ENCODE results near the gene DLGAP3.
A peak's percentile ranks its signal among the peaks of the same experiment; 100 is the strongest.

The DLGAP3 gene

DNA sequence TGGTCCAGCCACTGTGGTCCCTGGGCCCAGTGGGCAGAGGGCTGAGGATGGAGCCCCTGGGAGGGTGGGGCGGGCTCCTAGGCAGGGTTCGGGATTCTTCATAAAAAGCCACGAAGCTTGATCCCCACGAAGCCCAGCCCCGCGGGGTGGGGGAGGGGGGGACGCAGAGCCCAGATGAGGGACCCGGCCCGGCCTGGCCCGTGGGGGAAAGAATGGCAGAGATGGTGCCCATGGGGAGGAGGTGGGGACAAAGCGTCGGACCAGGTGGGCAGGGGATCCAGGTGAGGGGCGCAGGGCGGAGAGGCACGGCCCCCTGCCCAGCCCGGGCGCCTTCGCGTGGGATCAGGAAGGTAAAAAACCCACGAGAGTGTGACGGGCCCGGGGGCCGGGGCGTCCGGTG lies 63.9 kb downstream of the DLGAP3 start:
- no peak for DNase-seq (ENCODE audit: low read depth)

DNA sequence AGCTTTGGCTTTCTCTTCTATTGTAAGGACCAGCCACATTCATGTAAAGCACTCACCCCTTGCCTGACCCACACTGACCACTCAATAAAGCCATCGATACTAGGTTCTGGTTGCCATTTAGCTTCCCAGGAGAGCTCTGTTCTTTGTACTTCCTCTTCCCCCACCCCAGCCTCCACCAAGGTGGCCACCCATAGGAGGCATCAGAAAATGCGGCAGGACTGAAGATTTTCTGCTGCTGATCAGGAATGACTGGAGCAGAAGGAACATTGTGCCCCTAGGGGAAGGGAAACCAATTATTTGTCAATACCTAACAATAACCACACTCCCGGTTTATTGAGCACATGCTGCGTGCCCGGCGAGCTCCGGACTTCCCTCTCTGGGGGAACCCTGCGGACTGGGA lies 64.7 kb downstream of the DLGAP3 start:
- DNase-seq (ENCODE audit: low read depth): no peak

DNA sequence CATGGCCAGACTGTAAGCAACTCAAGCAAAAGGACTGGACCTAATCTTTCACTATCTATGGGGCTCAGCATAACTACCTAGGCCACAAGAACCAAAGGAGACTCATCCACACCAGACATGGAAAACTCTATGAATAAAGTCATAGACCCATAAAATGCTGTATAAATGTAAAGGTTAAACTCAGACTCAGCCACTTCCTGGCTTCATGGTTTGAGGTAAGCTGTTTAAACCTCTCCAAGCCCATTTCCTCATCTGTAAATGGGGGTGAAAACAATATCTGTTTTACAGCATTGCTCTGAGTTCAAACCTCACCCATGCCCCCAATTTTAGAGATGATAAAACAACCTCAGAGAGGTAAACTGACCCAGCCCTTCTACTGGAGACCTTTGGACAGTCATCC lies 65.9 kb downstream of the DLGAP3 start:
- DNase-seq (ENCODE audit: low read depth): no peak

DNA sequence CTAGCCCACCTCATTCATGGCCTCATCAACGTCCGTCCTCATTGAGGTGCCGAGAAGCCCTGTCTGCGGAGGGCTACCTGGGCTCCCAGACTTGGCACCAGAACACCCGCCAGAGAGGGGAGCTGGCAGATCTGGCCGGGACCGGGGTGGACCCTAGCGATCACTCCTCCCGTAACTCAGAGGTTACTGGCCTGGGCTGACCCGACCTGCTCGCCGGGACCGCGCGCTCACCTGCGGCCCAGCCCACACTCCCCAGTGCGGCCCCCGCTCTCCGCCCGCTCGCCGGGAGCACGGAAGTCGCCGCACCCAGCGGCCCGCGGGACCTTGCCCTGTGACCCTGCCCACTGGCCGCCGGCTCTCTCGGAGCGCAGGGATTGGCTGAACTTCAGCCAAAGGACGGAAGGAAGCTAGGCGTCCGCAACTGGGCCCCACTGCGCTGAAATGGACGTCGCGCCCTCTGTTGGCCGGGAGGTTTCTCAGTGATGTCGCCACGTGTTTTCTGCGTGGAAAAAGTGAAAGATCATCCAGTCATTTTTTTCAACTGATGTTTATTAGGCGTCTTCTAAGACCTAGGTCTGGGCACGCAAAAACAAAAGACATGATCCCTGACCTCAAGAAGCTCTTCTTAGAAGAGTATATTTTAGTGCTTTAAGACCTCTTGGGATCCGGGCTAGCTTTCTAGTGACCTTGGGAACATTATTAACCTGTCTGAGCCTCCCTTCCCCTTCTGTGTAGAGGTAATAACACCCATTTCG lies 69.8 kb downstream of the DLGAP3 start, which contains the start of gene SMIM12:
SMIM12 (minus strand) TSS at position 304 of the 755 bp plus-strand sequence. CDS start 3,772 bp downstream, outside the sequence.
- peak; percentile 81 for DNase-seq (ENCODE audit: low read depth)

DNA sequence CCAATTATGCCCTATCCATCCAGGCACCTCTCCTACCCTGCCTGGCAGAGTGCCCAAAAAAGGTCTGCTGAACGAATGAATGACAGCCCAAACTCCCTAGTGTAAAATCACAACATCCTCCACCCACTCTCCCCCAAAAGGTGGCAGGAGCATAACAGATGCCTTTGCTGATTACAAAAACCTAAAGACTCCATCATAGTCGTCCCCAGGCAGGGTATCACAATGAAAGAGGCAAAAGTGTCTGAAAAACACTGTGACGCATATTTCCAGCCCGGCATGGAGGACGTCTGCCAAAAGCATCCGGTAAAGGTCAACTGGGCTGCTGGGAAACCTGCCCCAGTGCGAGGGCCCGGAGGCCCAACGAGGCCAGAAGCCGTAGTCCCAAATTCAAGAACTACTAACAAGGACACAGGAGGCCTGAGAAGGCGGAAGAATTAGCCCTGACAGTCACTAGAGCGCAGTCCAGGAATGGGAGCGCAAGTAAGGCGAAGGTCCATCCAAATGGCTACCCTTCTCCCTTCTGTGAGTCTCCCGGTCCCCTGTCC lies 70.5 kb downstream of the DLGAP3 start:
- no peak for DNase-seq (ENCODE audit: low read depth)

DNA sequence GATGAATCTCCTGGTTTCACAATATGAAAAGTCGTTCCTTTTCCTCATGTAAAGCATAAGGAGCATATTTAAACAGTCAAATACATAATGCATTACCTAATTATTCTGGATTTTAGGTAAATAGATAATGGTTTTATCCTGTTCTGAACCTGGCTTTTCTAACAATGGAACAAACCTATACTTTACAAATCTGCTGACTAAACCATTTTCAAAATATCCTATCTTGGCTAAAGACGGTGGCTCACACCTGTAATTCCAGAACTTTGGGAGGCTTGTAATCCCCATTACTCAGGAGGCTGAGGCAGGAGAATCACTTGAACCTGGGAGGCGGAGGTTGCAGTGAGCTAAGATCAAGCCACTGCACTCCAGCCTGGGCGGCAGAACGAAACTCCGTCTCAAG lies 72.8 kb downstream of the DLGAP3 start:
- DNase-seq (ENCODE audit: low read depth): no peak

DNA sequence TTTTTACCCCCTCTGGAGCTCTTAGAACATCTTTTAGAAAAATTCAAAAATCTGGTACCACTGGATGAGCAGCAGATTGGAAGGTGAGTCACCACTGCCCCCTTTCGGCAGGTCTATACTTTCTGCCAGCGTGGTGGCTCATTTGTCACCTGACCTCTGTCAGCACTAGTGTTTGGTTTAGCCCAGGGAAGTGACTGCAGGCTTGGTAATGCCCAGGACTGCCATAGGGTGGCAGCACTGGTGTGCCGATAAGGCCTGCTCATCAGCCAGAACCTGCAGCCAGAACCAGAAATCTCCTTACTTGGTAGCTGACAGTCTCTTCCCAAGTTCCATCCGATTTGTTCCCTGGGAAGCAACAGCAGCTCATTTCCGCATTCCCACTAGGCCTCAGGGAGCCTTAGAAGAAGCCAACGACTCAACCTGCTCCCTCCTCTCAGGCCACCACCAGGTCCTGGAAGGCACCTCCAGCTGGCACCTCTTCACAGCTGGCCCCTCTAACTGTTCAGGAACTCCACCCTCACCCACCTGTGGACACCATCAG lies 76.7 kb downstream of the DLGAP3 start:
- DNase-seq (ENCODE audit: low read depth): peak; percentile 65

DNA sequence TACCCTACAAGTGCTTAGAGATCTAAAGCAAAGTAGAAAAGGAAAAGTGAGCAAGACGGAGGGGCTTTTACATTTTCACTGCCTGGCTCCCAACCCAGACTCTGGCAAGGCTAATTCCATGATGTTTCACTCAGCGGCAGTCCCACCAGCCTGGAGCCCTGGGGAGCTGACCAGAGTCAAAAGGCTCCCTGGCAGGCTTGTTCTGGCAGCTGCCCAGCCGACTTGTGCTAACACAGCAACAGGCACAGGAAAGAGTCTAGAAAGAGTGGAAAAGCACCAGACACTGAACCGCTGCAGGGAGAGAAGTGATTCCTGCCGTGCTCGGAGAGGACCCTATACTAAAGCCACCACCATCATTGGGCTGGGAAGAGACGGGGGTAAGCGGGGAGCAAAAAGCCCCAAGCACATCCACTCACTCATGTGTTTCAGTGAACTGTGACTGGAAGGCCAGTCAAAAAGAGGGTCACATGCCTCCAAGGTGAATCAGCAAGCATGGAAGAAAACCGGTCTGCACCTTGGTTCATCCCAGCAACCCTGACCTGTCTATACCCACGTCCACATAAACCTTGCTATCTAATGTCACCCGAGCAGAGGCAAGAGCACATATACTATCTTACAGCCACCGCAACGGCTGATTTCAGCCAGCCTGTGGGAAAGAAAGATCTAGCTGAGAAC lies 77.9 kb downstream of the DLGAP3 start:
- no peak for DNase-seq (ENCODE audit: low read depth)

DNA sequence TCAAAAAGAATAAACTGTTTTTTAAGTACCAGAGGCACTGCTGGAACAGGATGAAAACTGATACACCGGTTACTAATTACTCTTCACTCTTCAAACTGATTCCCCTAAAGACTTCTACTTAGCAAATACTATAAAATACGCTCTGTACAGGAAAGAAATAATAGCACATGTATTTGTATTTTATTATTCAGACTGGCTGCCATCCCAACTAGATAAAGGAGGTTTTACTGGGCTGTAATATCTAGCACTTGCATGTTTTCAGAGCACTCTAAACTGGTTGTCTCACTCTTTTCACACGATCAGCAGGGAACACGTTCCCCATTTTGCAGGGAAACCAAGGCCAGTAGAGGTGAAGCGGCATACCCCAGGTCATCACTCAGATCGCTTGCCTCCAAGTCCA lies 79.1 kb downstream of the DLGAP3 start:
- DNase-seq (ENCODE audit: low read depth): no peak

DNA sequence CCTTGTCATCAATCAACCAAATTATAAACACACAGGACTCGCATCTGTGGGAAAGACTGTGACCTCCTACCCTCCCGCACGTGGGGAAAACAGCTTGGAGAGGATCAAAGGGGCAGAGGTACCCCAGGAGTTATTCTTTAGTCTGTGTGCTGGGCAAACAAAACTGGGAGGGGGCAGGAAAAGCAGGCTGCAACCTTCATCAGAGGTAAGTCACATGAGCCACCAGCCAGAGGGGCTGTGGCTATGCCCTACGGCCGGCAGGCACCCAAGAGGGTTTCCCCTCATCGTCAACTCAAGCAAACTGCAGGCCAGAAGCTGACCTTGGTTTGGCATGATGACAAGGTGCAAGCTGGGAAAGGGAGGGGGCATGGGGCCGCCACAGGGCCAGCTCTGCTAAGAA lies 82.4 kb downstream of the DLGAP3 start:
- DNase-seq (ENCODE audit: low read depth): no peak

DNA sequence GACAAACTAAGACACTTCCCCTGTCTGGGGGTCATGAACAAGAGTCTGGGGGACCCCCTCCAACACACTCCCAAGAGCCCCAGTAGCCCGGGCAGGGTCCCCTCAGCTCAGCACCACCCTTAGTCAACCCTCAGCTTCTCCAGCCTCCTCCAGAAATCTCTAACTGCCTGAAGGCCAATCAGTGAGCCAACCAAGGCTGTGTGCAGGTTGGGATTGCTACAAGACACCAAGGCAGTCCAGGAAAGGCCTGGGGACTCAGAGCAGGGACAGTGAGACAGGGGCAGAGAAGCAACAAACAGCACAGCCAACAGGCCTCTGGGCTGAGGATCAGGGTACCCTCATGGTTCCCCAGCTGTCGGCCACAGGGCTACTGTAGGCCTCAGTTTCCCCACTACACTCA lies 83.2 kb downstream of the DLGAP3 start:
- DNase-seq (ENCODE audit: low read depth): no peak

DNA sequence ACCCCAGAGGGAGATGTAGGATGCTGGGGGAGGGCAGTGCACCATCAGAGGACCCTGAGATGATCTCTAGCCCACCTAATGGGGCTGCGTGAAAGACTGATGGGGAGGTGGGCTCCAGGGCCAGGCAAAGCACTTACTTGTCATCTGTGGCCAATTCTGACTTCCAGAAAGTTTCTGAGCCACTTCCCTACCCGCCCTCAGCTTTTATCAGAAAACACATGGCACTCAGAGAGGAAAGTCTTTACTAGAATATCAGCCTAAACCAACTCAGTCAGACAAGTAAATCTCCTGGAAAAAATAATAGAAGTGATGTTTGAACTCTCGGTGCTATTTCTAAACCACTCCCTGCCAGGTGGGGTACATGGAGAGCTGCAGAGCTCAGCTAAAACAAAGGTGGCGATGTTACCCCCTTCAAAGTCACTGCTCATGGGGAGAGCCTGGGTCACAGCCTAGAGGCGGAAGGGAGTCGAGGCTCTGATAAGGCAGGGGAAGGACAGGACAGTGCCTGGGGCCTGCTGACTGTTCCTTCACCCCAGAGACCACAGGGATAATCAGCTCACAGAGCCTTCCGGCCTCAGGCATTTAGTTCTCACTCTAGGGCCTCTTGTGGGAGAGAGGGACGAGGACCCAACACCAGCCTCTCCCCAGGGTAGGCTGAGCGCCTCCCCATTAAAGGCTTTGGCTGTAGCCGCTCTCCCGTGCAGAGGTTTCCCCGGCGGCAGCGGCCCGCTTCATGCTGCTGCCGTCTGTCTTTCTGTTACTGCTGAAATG lies 84.1 kb downstream of the DLGAP3 start:
- no peak for DNase-seq (ENCODE audit: low read depth)

DNA sequence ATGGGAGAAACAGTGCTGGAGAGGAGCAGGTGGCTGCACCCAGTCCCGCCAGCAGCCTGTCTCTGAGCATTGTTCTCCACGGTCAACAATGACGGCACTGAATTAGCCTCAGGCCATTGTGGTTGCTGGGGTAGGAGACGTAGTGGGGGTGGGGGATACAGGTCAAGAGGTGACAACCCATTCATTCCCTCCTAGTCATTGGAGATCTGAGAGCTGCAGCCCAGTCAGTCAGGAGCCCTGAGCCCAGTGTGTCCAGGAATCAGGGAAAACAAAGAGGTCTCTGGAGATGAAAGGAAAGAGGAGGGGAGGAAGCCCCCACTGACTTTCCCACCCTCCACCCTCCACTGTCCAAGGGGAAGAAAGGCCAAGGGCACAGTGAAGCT lies 85.2 kb downstream of the DLGAP3 start:
- DNase-seq (ENCODE audit: low read depth): no peak

DNA sequence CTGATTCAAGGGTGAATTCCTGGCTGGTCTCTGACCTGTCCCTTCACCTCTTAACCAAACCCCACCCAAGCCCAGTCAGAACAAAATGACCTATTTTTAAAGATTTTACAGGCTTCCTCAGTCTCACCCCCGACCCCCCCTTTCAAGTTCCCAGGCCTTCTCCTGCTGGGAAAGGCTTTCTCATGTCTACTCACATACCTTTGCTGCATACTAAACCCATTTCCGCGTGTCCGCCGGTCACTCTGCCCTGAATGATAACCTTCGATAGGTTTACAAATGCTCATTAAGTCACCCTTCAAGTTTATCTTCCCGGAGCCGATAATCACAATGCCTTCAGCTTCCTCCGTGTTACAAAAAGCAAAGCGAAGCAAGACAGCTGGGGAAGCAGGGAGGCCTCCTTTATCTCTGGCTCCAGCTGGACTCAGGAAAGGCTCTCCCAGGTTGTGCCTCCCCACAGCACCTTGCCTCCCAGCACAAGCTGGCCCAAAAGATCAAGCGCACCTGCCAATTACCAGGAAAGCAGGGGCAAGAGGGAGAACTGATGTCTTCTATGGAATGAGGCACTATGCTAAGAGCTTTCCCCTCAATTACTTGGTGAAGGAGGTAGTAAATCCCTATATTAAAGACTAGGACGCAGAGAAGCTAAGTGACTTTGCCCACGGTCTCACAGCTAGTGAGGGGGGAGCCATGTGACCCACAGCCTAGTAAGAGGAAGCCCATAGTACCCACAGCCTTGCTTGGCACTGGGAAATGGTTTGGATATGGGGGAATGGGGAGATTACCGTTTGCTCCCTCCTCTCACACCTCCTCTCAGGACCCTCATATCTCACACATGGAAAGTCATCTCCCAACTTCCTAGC lies 85.8 kb downstream of the DLGAP3 start:
- DNase-seq (ENCODE audit: low read depth): no peak

DNA sequence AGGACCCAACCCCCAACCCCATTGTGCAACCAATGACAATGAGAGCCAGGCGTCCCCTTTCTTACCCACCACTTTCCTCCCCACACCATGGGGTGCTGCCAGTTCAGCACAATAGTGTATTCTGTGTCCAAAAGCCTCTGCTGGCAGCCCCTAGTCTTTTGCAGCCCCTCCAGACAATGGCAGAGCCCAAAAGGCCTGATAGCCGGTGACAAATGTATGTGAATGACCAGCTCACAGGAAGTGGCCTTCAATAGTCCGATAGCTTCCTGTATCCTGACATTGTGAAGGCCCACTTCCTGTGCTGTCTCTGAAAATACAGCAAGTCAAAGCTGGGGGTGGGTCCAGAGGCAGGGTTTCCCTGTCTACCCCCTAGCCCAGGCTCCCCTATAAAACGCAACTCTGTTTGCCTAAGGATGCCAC lies 86.5 kb downstream of the DLGAP3 start:
- no peak for DNase-seq (ENCODE audit: low read depth)

DNA sequence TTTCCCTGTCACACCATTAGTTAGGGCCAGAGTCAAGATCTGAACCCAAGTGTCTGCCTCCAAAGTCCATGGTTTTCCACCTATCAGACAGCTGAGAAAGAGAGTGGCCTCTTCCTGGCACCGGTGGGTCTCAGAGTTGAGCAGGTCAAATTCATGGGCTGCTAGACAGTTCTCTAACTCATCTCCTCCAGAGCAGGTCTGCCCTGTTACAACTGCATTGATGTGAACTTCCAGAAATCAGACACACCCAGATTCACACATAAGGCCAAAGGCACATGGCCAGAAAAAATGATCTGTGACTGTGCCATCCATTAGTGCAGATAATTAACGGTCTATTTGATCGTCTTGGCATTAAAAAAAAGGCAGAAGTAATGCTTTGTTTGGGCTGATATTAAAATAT lies 87.4 kb downstream of the DLGAP3 start:
- DNase-seq (ENCODE audit: low read depth): no peak

DNA sequence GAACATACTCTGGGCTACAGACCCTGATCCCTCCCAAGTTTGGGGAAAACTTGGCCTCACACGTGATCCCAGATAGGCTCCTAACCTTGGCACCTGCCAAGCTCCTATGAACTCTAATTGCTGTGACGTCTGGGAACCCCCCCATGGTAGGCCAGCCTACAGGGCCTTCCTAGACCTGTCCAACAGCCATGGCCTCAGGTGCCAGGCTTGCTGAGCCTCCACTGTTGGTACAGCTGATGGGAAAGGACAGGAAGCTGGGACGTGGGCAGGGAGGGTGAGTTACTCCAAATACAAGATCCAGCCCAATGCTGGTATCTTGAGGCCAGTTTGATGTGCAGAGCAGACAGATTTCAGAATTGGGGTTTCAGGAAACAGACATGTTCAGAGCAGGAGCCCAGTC lies 89.0 kb downstream of the DLGAP3 start:
- no peak for DNase-seq (ENCODE audit: low read depth)

DNA sequence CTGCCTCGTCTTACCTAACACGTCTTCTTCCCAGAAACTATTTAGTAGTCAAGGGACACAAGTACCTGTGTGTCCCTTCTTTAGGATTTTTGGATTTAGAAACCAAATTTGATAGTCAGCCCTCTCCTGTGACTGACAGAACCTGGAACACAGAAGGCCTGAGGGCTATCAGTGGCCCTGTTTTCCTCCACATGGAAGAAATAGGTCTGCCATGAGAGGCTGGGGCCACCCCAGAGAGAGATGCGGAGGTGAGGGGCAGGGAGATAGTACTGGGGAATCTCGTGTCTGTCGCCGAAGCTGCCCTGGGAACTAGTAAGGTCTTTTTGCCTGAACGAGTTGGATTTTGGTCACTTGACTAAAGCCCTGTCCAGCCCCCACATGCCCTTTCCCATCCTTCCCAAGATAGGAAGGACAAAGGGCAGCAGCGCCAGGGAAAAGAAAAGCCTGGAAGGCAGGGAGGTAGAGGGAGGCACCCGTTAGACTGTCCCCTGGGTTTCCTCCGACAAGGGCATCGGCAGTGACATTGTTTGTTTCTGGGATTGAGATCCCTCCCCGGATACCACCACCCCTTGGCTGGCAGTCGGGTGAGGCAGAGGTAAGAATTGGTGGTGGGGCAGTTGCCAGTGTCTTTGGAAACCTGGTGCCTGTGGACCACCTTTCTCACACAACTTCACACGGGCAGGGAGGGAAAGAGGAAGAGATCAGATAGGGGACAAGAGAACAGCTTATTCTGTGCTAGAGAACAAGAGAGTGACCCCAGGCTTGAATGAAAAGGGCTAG lies 89.7 kb downstream of the DLGAP3 start:
- DNase-seq (ENCODE audit: low read depth): no peak

DNA sequence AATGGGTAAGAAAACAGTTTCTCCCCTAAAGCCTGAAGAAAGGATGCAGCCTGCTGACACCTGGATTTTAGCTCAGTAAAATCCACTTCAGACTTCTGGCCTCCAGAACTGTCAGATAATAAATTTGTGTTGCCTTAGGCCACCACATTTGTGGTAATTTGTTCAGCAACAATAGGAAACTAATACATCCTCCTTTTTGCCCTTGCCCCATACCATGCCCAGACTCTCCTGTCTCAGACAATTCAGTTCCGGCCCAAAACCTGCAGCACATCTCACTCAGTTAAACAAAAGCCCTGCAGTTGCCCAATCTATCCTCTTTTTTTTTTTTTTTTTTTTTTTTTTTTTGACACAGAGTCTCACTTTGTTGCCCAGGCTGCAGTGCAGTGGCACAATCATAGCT lies 95.7 kb downstream of the DLGAP3 start:
- no peak for DNase-seq (ENCODE audit: low read depth)

DNA sequence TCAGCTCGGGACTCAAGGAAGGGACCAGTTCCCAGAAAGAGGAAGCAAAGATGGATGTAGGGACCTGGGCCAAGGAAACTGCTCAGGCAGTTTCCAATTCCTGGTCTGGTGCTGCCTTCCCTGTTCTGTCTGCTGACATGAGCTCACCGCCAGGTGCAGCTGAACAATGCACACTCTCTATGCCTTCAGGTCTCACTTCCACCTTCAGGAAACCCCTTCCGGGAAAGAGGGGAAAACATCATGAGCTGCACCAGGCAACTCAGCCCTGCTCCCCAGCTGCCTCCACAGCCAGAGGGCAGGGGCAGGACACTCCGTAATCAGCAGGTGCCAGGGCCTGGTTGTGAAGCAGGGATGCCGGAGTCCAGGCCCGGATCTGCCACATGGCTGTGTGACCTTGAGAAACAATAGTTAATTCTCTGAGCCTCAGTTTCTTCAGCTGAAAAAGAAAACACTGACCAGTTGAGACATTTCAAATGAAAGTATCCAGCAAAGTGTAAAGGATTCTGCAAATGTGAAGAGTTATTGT lies 97.7 kb downstream of the DLGAP3 start:
- no peak for DNase-seq (ENCODE audit: low read depth)

All from stimulated activated CD8-positive, alpha-beta memory T cell treated with anti-CD3 and anti-CD28 coated beads, Interleukin-15, amount 100 ng/mL, for 24 hours (primary cell).